GM19452 (cell line): ENCODE measurements around the gene FAM156B.
"Not testable (repeated sequence)": the region's sequence is repeated elsewhere in the genome, so short reads cannot be mapped to it uniquely, and the experiment has no call there.

Experiments
- ATAC-seq: cut with Tn5 transposase; IDR thresholded peaks from one replicate; pipeline ENCODE4 v1.9.1; 2021; ENCODE audit not compliant: unreplicated experiment

The FAM156B gene

DNA sequence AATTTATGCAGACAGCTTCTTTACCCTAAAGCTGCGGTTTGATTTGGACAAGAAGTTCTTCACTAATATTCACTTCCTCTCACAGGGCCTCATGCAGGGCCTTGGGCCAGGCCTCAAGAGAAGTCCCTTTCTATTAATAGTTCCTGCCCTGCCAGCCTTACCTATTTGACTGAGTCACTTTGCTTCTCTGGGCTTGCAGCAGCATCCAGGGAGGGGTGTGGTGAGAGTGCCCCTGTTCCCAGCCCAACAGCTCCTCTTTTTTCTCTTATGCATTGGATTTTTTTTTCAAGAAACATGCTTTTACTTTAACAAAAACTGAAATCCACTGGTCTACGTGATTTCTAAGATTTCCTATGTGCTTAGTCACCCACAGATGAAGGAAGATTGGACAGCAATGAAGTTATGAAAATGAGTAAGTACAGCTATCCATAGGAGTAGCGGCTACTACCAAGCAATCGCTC, 26.7 kb downstream of the FAM156B start:
- peak; percentile 49 for ATAC-seq

DNA sequence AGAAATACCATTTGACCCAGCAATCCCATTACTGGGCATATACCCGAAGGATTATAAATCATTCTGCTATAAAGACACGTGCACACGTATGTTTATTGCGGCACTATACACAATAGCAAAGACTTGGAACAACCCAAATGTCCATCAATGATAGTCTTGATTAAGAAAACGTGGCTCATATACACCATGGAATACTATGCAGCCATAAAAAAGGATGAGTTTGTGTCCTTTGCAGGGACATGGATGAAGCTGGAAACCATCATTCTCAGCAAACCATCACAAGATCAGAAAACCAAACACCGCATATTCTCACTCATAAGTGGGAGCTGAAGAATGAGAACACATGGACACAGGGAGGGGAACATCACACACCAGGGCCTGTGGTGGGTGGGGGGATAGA, 33.1 kb downstream of the FAM156B start:
- not testable (repeated sequence) for ATAC-seq

DNA sequence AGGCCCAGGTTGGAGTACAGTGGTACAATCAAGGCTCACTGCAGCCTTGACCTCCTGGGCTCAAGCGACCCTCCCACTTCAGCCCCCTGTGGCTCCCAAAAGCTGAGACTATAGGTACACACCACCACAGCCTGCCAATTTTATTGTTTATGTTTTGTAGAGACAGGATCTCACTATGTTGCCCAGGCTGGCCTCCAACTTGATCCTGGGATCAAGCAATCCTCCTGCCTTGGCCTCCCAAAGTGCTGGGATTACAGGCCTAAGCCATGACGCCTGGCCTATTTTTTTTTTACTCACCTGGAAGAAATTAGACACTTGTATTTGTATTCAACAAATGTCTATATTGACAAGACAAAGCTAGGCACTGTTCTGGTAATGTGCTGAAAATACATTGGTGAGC, 36.1 kb downstream of the FAM156B start:
- no peak for ATAC-seq

DNA sequence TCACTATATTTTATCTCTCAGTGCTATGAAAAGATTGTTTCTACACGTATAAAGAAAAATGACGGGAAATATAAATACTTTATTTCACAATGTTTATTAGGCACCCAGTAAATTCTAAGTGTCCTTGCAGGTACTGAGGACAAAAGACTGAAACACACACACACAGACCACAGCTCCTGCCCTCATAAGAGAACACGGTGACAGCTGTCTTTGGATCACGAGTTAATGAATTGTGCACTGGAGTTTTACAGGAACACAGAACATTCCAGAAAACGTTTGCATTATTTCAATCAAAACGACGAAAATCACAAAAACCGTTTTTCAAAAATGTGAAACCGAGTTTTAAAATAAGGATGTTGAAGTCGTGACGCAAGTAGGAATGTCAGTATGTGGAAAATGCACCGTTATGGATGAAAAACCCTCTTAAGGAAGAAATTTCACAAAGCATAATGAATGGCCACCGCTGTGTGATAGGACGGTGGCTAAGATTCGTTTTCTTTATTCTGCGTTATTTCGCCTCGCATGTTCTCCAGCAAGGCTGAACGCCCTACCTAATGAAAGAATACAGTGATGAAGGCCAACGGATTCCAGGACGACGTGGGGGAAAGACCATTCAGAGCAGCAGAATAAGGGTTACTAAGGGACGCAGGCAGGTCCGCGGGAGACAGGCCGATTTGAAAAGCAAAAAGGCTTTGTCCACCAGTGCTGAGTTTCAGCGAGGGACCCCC, 37.0 kb downstream of the FAM156B start:
- ATAC-seq: peak; percentile 30

DNA sequence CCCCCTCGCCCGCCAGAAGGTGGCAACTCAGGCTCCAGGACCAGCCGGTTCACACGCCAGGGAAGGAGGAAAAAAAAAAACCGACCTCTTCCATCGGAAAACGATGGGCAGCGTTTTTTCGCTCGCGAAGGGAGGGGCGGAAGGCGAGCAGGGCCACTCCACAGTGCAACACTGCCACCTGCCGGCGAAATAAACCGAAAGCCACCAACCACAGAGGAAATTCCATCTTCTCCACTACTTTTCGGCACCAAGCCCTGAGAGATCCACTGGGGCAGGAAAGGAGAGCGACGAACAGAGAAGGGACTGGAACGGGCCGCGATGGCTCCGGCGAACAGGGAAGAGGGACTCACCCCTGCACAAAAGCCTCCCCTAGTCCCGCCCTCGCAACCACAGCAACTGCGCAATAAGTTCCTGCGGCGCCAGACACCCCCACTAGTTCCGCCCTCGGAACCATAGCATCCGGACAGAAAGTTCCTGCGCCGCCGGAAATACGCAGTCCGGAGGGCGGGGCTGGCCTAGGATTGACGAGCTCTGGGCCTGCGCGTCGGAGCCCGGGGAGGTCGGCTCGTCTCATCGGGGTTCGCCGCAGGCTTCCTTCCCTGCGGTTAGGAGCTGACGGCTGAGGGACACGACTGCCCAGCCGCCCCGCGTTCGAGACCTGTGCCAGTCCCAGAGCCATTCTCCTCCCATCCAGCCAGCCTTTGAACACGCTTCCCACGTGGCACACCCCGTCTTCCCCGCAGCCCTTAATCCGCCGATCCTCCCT, 37.8 kb downstream of the FAM156B start:
- peak; percentile 90 for ATAC-seq

DNA sequence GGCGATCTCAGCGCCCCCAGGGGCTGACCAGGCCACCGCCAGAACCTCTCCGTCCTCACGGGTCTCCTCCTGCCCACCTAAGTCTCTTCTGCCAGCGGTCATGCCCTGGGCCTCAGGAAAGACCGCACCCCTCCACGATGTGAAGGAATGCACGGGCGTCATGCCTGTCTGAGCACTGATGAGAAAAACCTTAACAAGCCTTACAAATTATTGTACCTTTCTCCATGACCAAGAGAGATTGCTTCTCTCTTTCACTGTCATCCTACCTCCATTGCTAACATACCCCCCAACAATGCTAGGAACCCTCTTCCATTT, 38.3 kb downstream of the FAM156B start:
- ATAC-seq: not testable (repeated sequence)

DNA sequence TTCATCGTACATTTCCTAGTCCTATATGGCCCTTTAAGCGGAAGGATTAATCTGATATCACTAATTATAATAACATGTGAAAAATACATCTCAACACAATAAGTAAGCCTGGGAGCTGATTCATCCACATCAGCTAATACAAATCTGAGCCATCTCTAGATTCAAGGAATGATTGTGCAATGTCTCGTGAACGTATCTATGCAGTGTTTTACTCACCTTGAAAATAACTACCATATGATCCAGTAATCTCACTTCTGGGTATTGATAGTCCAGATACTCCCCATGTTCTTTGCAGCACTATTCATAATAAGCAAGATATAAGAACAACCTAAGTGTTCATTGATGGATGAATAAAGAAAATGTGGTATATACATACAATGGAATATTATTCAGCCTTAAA, 43.6 kb downstream of the FAM156B start:
- ATAC-seq: not testable (repeated sequence)

DNA sequence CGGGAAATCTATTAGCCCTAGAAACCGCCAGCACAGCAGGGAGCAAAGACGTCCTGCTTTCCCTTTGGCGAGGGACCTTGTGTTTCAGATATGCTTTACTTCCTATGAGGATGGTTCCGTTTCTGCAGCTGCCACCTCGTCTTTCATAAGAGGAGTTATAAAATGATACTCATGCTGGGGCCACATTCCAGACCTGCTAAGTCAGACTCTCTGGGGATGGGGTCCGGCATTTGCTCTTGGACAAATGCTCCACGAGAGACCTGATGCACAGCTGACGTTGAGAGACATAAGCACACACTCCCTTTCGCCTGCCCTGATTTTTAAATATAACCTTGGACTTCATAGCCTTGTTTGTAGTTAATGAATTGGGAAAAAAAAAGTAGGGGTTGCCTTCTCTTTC, 44.6 kb downstream of the FAM156B start:
- ATAC-seq: not testable (repeated sequence)

DNA sequence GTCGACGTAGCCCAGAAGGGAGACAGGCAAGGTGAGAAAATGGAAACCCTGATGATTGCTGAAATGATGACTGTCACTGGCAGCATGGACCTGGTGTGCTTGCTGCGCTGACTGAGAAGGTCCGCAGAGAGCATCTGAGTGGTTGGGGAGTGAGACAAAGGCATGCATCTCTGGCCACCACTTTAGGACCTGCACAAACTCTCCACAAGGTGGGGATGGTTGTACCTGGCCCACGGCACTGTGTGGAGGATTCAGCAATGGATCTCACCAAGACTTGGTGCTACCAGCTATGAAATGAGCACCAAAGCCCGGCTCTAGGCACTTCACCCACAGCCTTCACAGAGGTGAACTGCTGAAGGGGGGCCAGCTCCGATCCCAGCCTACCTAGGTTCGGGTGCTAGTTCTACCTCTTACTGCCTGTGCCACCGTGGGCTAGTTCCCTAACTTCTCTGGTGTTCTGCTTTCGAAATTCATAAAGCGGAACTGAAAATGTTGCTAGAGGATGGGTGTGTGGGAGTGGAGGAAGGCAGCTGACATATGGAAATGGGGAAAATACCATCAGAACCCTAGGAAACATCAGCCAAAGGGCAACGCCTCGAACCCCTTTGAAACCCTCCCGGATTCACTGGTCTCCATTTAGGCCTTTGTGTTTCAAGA, 48.8 kb downstream of the FAM156B start:
- not testable (repeated sequence) for ATAC-seq

DNA sequence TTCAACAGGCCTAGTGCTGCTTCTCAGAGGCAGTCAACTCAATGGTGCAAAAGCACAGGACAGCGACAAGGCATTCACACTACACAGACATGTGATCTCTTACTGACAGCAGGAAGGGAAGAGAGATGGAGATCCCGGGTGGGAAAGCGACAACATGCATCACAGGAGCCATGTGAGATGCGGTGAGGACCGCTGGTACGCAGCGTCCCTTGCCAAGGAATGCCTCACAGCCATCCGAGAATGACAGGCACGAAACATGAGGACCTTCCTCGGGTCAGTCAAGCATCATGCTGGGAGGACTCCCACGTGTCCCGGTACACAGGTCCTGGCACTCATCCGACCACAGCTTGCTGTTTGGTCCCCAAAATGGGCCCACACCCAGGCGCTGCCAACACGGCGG, 50.4 kb downstream of the FAM156B start:
- not testable (repeated sequence) for ATAC-seq

DNA sequence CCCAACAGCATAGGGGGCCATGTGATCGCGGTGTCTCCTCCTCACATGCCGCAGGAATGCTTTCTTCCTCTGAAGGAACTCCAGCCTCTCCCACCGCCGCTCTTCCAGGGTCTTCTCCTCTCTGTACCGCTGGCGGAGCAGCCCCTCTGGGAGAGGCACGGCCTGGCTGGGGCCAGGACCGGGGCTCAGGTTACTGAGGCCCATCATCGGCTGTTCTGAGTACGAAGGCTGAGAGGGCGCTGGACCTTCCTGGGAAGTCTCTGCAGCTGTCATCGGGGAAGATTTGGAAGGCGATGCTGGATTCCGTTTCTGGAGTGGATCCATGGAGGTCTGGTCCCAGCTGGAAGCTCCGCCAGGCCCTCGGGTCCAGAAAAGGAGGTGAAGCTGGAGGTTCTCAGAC, 51.1 kb downstream of the FAM156B start:
- not testable (repeated sequence) for ATAC-seq

DNA sequence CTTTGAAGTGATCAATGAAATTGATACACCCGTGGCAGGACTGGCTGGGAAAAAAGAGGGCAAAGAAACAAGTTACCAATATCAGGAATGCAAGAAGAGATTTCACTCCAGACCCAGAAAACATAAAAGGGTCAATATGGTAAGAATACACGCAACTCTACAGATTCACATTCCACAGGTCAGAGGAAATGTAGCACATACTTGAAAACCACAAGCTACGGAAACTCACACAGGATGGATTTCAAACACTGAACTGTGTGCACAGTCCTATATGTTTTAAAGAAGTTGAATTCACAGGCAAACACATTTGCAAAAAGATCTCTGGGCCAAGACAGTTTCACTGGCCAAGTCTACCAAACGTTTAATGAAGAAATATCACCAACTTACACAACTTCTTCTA, 52.2 kb downstream of the FAM156B start:
- not testable (repeated sequence) for ATAC-seq

DNA sequence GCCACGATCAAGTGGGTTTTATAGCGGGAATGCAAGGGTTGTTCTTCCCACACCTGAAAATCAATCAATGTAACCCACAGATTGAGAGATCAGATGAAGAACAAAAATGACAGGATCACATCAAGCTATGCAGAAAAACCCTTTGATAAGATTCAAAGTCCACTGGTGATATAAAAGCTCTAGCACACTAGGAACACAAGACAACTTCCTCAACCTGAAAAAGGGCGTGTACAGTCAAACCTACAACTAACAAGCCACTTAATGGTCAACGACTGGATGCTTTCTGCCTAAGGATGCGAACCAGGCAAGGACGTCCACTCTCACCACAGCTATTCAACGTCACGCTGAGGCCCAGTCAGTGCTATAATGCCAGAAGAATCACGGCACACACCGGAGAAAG, 52.8 kb downstream of the FAM156B start:
- not testable (repeated sequence) for ATAC-seq
